Measurements from ENCODE around the gene PHKA2. TPM values are rescaled to one million over a fixed set of nuclear protein-coding genes. Genes with fewer than 3 reads are reported as not detected.

PHKA2 gene
- total and polyA plus RNA-seq, 4 donors = 28.9 to 82.3 (median 41.9) TPM

DNA sequence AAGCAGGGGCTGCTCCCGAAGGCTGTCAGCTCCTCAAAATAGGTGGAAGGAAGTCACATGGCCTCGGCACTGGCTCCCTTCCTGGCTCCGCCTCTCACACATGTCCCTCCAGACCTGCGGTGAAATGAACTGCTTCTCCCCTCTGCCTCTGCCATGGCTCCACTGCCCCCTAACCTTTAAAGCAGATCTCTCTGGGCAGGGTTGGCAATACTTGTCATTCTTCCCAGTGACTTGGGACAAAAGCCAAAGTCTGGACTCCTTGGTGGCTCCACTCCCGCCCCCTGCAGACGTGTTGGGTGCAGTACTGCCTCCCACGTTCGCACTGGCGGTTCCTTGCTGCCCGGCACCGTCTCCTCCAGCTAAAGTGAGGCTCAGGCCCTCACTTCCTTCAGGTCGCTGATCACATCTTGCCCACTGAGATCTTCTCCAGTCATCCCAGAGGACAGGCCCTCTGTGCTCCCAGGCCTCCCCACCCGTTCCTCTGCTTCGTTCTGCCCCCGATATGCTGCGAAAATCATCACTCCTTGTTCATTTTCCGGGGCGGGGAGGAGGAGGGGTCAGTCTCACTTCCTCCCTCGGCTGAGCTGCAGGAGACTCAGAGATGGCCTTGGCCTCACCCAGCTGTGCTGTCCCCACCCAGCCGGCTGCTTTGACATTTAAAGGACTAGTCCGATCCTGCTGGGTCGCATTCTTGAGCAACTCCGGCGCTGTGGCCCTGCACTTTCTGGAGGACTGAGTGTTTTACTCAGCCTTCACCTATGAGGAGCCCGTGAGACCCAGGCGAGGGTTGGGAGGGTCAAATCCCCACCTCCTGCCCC lies 97.4 kb downstream of the PHKA2 start:
- H3K27ac ChIP-seq (ENCODE audit: low read depth in 1 of 2, low read length in 2 of 2) = peak overlapping the region; percentile 73 to 76
- peaks cover 0 to 2% (median 0%) of the 10 kb centered on the region in 4 donors for H3K9me3 ChIP-seq (ENCODE audit: control insufficient read depth in 4 of 4, low read length in 3 of 4)
- 3% methylated on average over 26 of the region's 26 CpGs for WGBS
- peaks cover 6 to 25% (median 16%) of the 10 kb centered on the region in 4 donors for H3K4me1 ChIP-seq (ENCODE audit: control insufficient read depth in 4 of 4, insufficient read depth in 4 of 4, low read length in 3 of 4)
- no peaks in the 10 kb centered on the region for H3K36me3 ChIP-seq (ENCODE audit: control insufficient read depth in 4 of 4, insufficient read depth in 3 of 4, low read depth in 1 of 4, low read length in 3 of 4)
- peak overlapping the region in 1 of 2 donors; percentile 14 for H3K9ac ChIP-seq (ENCODE audit: low read depth in 1 of 2, low read length in 2 of 2)
- no peaks in the 10 kb centered on the region for H3K27me3 ChIP-seq (ENCODE audit: control insufficient read depth in 4 of 4, insufficient read depth in 4 of 4, low read length in 3 of 4)
- H3K4me3 ChIP-seq (ENCODE audit: low read depth in 1 of 3, low read length in 3 of 3) = peak overlapping the region; percentile 15 to 59 (median 44)
- TF ChIP-seq RXRA (IDR thresholded peaks at IDR 0.05) (peak in 1 of 2 donors; percentile 14), TAF1 (conservative IDR thresholded peaks at IDR 0.05) (no peak), CTCF (IDR thresholded peaks at IDR 0.05; ENCODE audit: low read depth, low read length, missing input control) (peak; percentile 35), RAD21 (IDR thresholded peaks at IDR 0.05) (peak in 1 of 2 donors; percentile 55)
- TF ChIP-seq, protein P1, sequence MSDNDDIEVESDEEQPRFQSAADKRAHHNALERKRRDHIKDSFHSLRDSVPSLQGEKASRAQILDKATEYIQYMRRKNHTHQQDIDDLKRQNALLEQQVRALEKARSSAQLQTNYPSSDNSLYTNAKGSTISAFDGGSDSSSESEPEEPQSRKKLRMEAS (IDR thresholded peaks at IDR 0.05) = no peak
- DNase-seq (ENCODE audit: low spot score) = peak; percentile 42

DNA sequence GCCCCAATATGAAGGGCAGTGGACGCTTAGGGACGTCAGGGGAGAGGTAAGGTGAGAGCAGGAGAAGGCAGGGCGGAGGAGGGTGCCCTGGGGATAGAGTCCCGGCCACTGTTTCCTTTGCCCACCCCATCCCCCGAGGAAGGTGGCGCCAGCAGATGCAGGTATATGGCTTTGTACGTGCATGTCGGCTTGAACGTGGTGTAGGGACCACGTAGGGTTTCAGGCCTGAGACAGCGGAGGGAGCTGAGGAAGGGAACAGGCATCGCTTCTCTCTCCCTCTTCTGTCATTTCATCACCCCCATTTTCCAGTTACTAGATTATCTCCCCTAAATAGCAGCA lies 97.9 kb downstream of the PHKA2 start:
- Histone ChIP-seq H3K4me3 (ENCODE audit: low read depth in 1 of 3, low read length in 3 of 3) (peak overlapping the region; percentile 15 to 59 (median 44)), H3K4me1 (ENCODE audit: control insufficient read depth in 4 of 4, insufficient read depth in 4 of 4, low read length in 3 of 4) (peaks cover 6 to 25% (median 16%) of the 10 kb centered on the region in 4 donors), H3K36me3 (ENCODE audit: control insufficient read depth in 4 of 4, insufficient read depth in 3 of 4, low read depth in 1 of 4, low read length in 3 of 4) (no peaks in the 10 kb centered on the region), H3K9me3 (ENCODE audit: control insufficient read depth in 4 of 4, low read length in 3 of 4) (peaks cover 0 to 2% (median 0%) of the 10 kb centered on the region in 4 donors), H3K27me3 (ENCODE audit: control insufficient read depth in 4 of 4, insufficient read depth in 4 of 4, low read length in 3 of 4) (no peaks in the 10 kb centered on the region), H3K27ac (ENCODE audit: low read depth in 1 of 2, low read length in 2 of 2) (peak overlapping the region; percentile 73 to 76), H3K9ac (ENCODE audit: low read depth in 1 of 2, low read length in 2 of 2) (peak overlapping the region in 1 of 2 donors; percentile 14)
- DNase-seq (ENCODE audit: low spot score) = no peak
- WGBS = 21% methylated on average over 12 of the region's 12 CpGs
- TF ChIP-seq GABPA (IDR thresholded peaks at IDR 0.05 in 1 of 2, conservative IDR thresholded peaks at IDR 0.05 in 1 of 2) (no peak), YY1 (IDR thresholded peaks at IDR 0.05) (no peak), JUND (IDR thresholded peaks at IDR 0.05) (no peak), TAF1 (conservative IDR thresholded peaks at IDR 0.05) (no peak), RXRA (IDR thresholded peaks at IDR 0.05) (no peak), EGR1 (IDR thresholded peaks at IDR 0.05; ENCODE audit: low read depth in 2 of 2) (no peak), FOXA1 (IDR thresholded peaks at IDR 0.05) (no peak), SP1 (IDR thresholded peaks at IDR 0.05) (no peak)
- TF ChIP-seq, protein P1 (IDR thresholded peaks at IDR 0.05) = no peak
- TF ChIP-seq, protein P2, sequence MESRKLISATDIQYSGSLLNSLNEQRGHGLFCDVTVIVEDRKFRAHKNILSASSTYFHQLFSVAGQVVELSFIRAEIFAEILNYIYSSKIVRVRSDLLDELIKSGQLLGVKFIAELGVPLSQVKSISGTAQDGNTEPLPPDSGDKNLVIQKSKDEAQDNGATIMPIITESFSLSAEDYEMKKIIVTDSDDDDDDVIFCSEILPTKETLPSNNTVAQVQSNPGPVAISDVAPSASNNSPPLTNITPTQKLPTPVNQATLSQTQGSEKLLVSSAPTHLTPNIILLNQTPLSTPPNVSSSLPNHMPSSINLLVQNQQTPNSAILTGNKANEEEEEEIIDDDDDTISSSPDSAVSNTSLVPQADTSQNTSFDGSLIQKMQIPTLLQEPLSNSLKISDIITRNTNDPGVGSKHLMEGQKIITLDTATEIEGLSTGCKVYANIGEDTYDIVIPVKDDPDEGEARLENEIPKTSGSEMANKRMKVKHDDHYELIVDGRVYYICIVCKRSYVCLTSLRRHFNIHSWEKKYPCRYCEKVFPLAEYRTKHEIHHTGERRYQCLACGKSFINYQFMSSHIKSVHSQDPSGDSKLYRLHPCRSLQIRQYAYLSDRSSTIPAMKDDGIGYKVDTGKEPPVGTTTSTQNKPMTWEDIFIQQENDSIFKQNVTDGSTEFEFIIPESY (IDR thresholded peaks at IDR 0.05) = no peak

Measured in liver (tissue), 9 donors.